ENCODE results near the gene NOP9.

The NOP9 gene

GRCh38 chr14:24337824-24338175, 38.1 kb downstream of the NOP9 start:
- H3K4me3 ChIP-seq (ENCODE audit: insufficient read depth, low read depth, low read length) = no peak overlapping the region
- peaks cover 98% of the 10 kb centered on the region for H3K27me3 ChIP-seq (ENCODE audit: control insufficient read depth, insufficient read depth, low read length, poor library complexity, severe bottlenecking)
- WGBS, 2 experiments = 87 to 89% methylated on average over 8 of the region's 8 CpGs
- H3K36me3 ChIP-seq (ENCODE audit: control insufficient read depth, insufficient read depth, low read length) = no peaks in the 10 kb centered on the region
- H3K9me3 ChIP-seq (ENCODE audit: control insufficient read depth, low read length) = no peaks in the 10 kb centered on the region
- peaks cover 16% of the 10 kb centered on the region for H3K4me1 ChIP-seq (ENCODE audit: control insufficient read depth, insufficient read depth, low read length)
- no peak overlapping the region for H3K27ac ChIP-seq (ENCODE audit: insufficient read depth, low read depth, low read length, poor library complexity, severe bottlenecking)

GRCh38 chr14:24338843-24339242, 39.2 kb downstream of the NOP9 start:
- H3K27me3 ChIP-seq (ENCODE audit: control insufficient read depth, insufficient read depth, low read length, poor library complexity, severe bottlenecking) = peaks cover 95% of the 10 kb centered on the region
- H3K27ac ChIP-seq (ENCODE audit: insufficient read depth, low read depth, low read length, poor library complexity, severe bottlenecking) = no peak overlapping the region
- H3K9me3 ChIP-seq (ENCODE audit: control insufficient read depth, low read length) = no peaks in the 10 kb centered on the region
- WGBS, 2 experiments = 78 to 79% methylated on average over 14 of the region's 14 CpGs
- peaks cover 15% of the 10 kb centered on the region for H3K4me1 ChIP-seq (ENCODE audit: control insufficient read depth, insufficient read depth, low read length)
- no peaks in the 10 kb centered on the region for H3K36me3 ChIP-seq (ENCODE audit: control insufficient read depth, insufficient read depth, low read length)
- H3K4me3 ChIP-seq (ENCODE audit: insufficient read depth, low read depth, low read length) = no peak overlapping the region

- H3K27me3 ChIP-seq (ENCODE audit: control insufficient read depth, insufficient read depth, low read length, poor library complexity, severe bottlenecking) = peaks cover 92% of the 10 kb centered on the region
- peak within 1 kb of the TSS; percentile 22 for H3K4me3 ChIP-seq (ENCODE audit: insufficient read depth, low read depth, low read length)
Measured at GRCh38 chr14:24339284-24340151, 39.9 kb downstream of the NOP9 start, which contains the start of gene RIPK3. RIPK3 (minus strand) TSS chr14:24339991; CDS start chr14:24339826, 165 bp downstream.

GRCh38 chr14:24340606-24341005, 41.0 kb downstream of the NOP9 start:
- no peak overlapping the region for H3K27ac ChIP-seq (ENCODE audit: insufficient read depth, low read depth, low read length, poor library complexity, severe bottlenecking)
- no peaks in the 10 kb centered on the region for H3K9me3 ChIP-seq (ENCODE audit: control insufficient read depth, low read length)
- H3K4me1 ChIP-seq (ENCODE audit: control insufficient read depth, insufficient read depth, low read length) = peaks cover 3% of the 10 kb centered on the region
- peaks cover 87% of the 10 kb centered on the region for H3K27me3 ChIP-seq (ENCODE audit: control insufficient read depth, insufficient read depth, low read length, poor library complexity, severe bottlenecking)
- 92 to 93% methylated on average over 1 of the region's 1 CpG for WGBS, 2 experiments
- no peak overlapping the region for H3K4me3 ChIP-seq (ENCODE audit: insufficient read depth, low read depth, low read length)
- no peaks in the 10 kb centered on the region for H3K36me3 ChIP-seq (ENCODE audit: control insufficient read depth, insufficient read depth, low read length)

More at GRCh38 chr14:24339284-24340151, 39.9 kb downstream of the NOP9 start, which contains the start of gene RIPK3:
- Histone ChIP-seq H3K4me1 (ENCODE audit: control insufficient read depth, insufficient read depth, low read length) (peaks cover 11% of the 10 kb centered on the region), H3K36me3 (ENCODE audit: control insufficient read depth, insufficient read depth, low read length) (no peaks in the 10 kb centered on the region), H3K9me3 (ENCODE audit: control insufficient read depth, low read length) (no peaks in the 10 kb centered on the region), H3K27ac (ENCODE audit: insufficient read depth, low read depth, low read length, poor library complexity, severe bottlenecking) (no peak within 1 kb of the TSS)
- WGBS, 2 experiments = 8 to 9% methylated on average over 50 to 51 of the region's 51 CpGs

GRCh38 chr14:24342889-24343288, 43.2 kb downstream of the NOP9 start:
- H3K4me3 ChIP-seq (ENCODE audit: insufficient read depth, low read depth, low read length) = no peak overlapping the region
- H3K4me1 ChIP-seq (ENCODE audit: control insufficient read depth, insufficient read depth, low read length) = no peaks in the 10 kb centered on the region
- 94 to 96% methylated on average over 4 of the region's 4 CpGs for WGBS, 2 experiments
- no peaks in the 10 kb centered on the region for H3K36me3 ChIP-seq (ENCODE audit: control insufficient read depth, insufficient read depth, low read length)
- H3K27ac ChIP-seq (ENCODE audit: insufficient read depth, low read depth, low read length, poor library complexity, severe bottlenecking) = no peak overlapping the region
- H3K27me3 ChIP-seq (ENCODE audit: control insufficient read depth, insufficient read depth, low read length, poor library complexity, severe bottlenecking) = peaks cover 65% of the 10 kb centered on the region
- no peaks in the 10 kb centered on the region for H3K9me3 ChIP-seq (ENCODE audit: control insufficient read depth, low read length)

GRCh38 chr14:24343795-24344660, 44.4 kb downstream of the NOP9 start:
- H3K4me3 ChIP-seq (ENCODE audit: insufficient read depth, low read depth, low read length) = no peak overlapping the region
- no peaks in the 10 kb centered on the region for H3K4me1 ChIP-seq (ENCODE audit: control insufficient read depth, insufficient read depth, low read length)
- 85 to 88% methylated on average over 7 of the region's 7 CpGs for WGBS, 2 experiments
- peaks cover 53% of the 10 kb centered on the region for H3K27me3 ChIP-seq (ENCODE audit: control insufficient read depth, insufficient read depth, low read length, poor library complexity, severe bottlenecking)
- H3K36me3 ChIP-seq (ENCODE audit: control insufficient read depth, insufficient read depth, low read length) = no peaks in the 10 kb centered on the region
- no peak overlapping the region for H3K27ac ChIP-seq (ENCODE audit: insufficient read depth, low read depth, low read length, poor library complexity, severe bottlenecking)
- H3K9me3 ChIP-seq (ENCODE audit: control insufficient read depth, low read length) = no peaks in the 10 kb centered on the region

- Histone ChIP-seq H3K4me1 (ENCODE audit: control insufficient read depth, insufficient read depth, low read length) (no peaks in the 10 kb centered on the region), H3K36me3 (ENCODE audit: control insufficient read depth, insufficient read depth, low read length) (no peaks in the 10 kb centered on the region), H3K9me3 (ENCODE audit: control insufficient read depth, low read length) (no peaks in the 10 kb centered on the region), H3K27me3 (ENCODE audit: control insufficient read depth, insufficient read depth, low read length, poor library complexity, severe bottlenecking) (peaks cover 48% of the 10 kb centered on the region), H3K4me3 (ENCODE audit: insufficient read depth, low read depth, low read length) (no peak overlapping the region), H3K27ac (ENCODE audit: insufficient read depth, low read depth, low read length, poor library complexity, severe bottlenecking) (no peak overlapping the region)
- WGBS, 2 experiments = 47 to 50% methylated on average over 1 of the region's 1 CpG
Measured at GRCh38 chr14:24347134-24347533, 47.5 kb downstream of the NOP9 start.

GRCh38 chr14:24348186-24348585, 48.5 kb downstream of the NOP9 start:
- Histone ChIP-seq H3K9me3 (ENCODE audit: control insufficient read depth, low read length) (no peaks in the 10 kb centered on the region), H3K27me3 (ENCODE audit: control insufficient read depth, insufficient read depth, low read length, poor library complexity, severe bottlenecking) (peaks cover 51% of the 10 kb centered on the region), H3K4me1 (ENCODE audit: control insufficient read depth, insufficient read depth, low read length) (no peaks in the 10 kb centered on the region), H3K36me3 (ENCODE audit: control insufficient read depth, insufficient read depth, low read length) (no peaks in the 10 kb centered on the region), H3K27ac (ENCODE audit: insufficient read depth, low read depth, low read length, poor library complexity, severe bottlenecking) (no peak overlapping the region), H3K4me3 (ENCODE audit: insufficient read depth, low read depth, low read length) (no peak overlapping the region)
- 91 to 93% methylated on average over 2 of the region's 2 CpGs for WGBS, 2 experiments

- WGBS, 2 experiments = 76 to 80% methylated on average over 5 of the region's 5 CpGs
- Histone ChIP-seq H3K4me1 (ENCODE audit: control insufficient read depth, insufficient read depth, low read length) (no peaks in the 10 kb centered on the region), H3K27ac (ENCODE audit: insufficient read depth, low read depth, low read length, poor library complexity, severe bottlenecking) (no peak overlapping the region), H3K36me3 (ENCODE audit: control insufficient read depth, insufficient read depth, low read length) (no peaks in the 10 kb centered on the region), H3K27me3 (ENCODE audit: control insufficient read depth, insufficient read depth, low read length, poor library complexity, severe bottlenecking) (peaks cover 44% of the 10 kb centered on the region), H3K9me3 (ENCODE audit: control insufficient read depth, low read length) (no peaks in the 10 kb centered on the region), H3K4me3 (ENCODE audit: insufficient read depth, low read depth, low read length) (no peak overlapping the region)
Measured at GRCh38 chr14:24349742-24350141, 50.1 kb downstream of the NOP9 start.

- Histone ChIP-seq H3K4me1 (ENCODE audit: control insufficient read depth, insufficient read depth, low read length) (no peaks in the 10 kb centered on the region), H3K4me3 (ENCODE audit: insufficient read depth, low read depth, low read length) (no peak overlapping the region), H3K36me3 (ENCODE audit: control insufficient read depth, insufficient read depth, low read length) (no peaks in the 10 kb centered on the region), H3K27me3 (ENCODE audit: control insufficient read depth, insufficient read depth, low read length, poor library complexity, severe bottlenecking) (peaks cover 40% of the 10 kb centered on the region), H3K9me3 (ENCODE audit: control insufficient read depth, low read length) (no peaks in the 10 kb centered on the region), H3K27ac (ENCODE audit: insufficient read depth, low read depth, low read length, poor library complexity, severe bottlenecking) (no peak overlapping the region)
- 35 to 37% methylated on average over 4 of the region's 4 CpGs for WGBS, 2 experiments
Measured at GRCh38 chr14:24351517-24351916, 51.9 kb downstream of the NOP9 start.
